Measurements from ENCODE around the gene IGSF6.
"Not testable (repeated sequence)": the region's sequence is repeated elsewhere in the genome, so short reads cannot be mapped to it uniquely, and the experiment has no call there.

IGSF6 gene, protein sequence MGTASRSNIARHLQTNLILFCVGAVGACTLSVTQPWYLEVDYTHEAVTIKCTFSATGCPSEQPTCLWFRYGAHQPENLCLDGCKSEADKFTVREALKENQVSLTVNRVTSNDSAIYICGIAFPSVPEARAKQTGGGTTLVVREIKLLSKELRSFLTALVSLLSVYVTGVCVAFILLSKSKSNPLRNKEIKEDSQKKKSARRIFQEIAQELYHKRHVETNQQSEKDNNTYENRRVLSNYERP

DNA sequence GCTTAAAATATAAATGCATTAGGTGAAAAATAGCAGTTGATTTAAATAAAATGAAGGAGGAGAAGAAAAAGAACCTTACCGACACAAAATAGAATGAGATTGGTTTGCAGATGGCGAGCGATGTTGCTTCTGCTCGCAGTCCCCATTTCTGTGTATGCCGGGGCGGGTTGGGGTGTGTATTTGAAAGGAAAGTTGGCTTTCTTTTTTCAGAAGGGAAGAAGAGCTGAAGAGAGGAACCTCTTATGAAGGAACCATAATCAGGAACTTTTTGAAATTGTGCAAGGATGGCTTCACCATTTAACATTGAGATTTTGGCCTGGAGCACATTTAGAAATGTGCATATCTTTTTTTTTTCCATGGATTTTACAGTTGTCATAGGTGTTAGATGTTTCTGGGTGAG, at the start of gene IGSF6:
Gene IGSF6 (minus strand): TSS at position 156 of the 400 bp plus-strand sequence. CDS start 10 bp downstream, at position 146.
- Histone ChIP-seq H3K4me1 (ENCODE audit: control insufficient read depth, insufficient read depth, low read length) (no peaks in the 10 kb centered on the region), H3K36me3 (ENCODE audit: control insufficient read depth in 2 of 2, insufficient read depth in 2 of 2, low read length in 2 of 2) (peaks cover 0 to 6% of the 10 kb centered on the region in 2 donors), H3K9ac (ENCODE audit: low read length in 2 of 2) (no peak within 1 kb of the TSS), H3K27ac (ENCODE audit: low read length) (no peak within 1 kb of the TSS), H3K4me3 (ENCODE audit: low read length in 2 of 2) (no peak within 1 kb of the TSS), H3K27me3 (ENCODE audit: control insufficient read depth in 1 of 2, insufficient read depth in 2 of 2, low read length in 2 of 2) (no peaks in the 10 kb centered on the region), H3K9me3 (ENCODE audit: control insufficient read depth in 2 of 2, low read length in 2 of 2) (no peaks in the 10 kb centered on the region)

DNA sequence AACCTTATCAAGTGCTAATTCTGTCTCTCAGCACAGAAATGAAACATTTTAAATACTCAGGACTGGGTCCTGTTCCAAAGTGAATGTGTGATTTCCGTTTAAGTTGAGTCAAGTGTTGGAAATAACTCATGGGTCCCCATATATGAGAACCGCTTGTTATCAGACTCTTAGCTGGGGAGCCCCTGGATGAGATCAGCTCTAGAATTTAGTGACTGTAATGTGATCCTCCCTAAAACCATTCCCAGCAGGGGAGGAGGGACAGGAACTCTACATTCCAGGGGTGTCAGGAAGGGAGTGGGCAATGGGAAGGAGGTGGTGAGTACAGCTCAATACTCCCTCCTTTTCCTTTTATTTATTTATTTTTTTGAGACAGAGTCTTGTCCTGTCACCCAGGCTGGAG, 48.9 kb upstream of the IGSF6 start:
- Histone ChIP-seq H3K4me3 (ENCODE audit: low read length in 2 of 2) (no peak overlapping the region), H3K36me3 (ENCODE audit: control insufficient read depth in 2 of 2, insufficient read depth in 2 of 2, low read length in 2 of 2) (no peaks in the 10 kb centered on the region), H3K9ac (ENCODE audit: low read length in 2 of 2) (no peak overlapping the region), H3K9me3 (ENCODE audit: control insufficient read depth in 2 of 2, low read length in 2 of 2) (no peaks in the 10 kb centered on the region), H3K27ac (ENCODE audit: low read length) (no peak overlapping the region), H3K4me1 (ENCODE audit: control insufficient read depth, insufficient read depth, low read length) (no peaks in the 10 kb centered on the region), H3K27me3 (ENCODE audit: control insufficient read depth in 1 of 2, insufficient read depth in 2 of 2, low read length in 2 of 2) (no peaks in the 10 kb centered on the region)

DNA sequence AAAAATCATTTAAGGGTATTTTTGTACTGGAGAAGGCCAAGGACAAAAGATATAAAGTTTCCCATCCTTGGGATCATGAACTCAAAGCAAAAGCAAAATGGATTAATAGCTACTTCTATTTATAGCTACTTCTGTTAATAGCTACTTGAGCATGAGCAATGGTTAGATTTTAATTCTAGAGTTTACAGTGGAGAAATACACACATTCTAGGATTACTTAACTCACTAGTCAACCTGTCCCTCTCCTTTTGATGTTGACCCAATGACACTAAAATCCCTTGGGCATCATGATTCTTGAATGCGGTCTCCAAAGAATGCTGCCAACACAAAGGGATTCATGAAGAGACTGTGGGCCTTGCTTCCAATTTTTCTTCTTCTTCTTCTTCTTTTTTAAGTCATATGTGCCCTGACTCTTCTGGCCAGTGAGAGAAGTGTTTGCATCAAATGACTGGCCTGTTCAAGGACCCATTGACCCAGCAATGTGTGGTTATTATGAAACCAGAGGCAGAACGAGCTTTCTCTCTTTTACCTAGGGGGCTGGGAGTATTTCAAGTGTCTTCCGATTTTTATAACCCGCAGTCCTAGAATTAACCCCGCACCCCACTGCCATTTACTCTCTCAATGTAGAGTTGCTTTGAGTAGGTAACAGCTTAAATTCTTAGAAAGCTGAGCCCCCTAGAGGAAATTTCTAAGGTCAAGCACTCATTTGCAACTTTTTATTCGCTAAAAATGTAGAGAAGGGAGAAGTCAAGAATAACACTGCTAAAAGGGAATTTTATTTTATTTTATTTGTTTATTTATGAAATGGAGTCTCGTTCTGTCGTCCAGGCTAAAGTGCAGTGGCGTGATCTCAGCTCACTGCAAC, 46.0 kb upstream of the IGSF6 start:
- Histone ChIP-seq H3K4me1 (ENCODE audit: control insufficient read depth, insufficient read depth, low read length) (no peaks in the 10 kb centered on the region), H3K9ac (ENCODE audit: low read length in 2 of 2) (no peak overlapping the region), H3K4me3 (ENCODE audit: low read length in 2 of 2) (no peak overlapping the region), H3K36me3 (ENCODE audit: control insufficient read depth in 2 of 2, insufficient read depth in 2 of 2, low read length in 2 of 2) (no peaks in the 10 kb centered on the region), H3K27me3 (ENCODE audit: control insufficient read depth in 1 of 2, insufficient read depth in 2 of 2, low read length in 2 of 2) (no peaks in the 10 kb centered on the region), H3K27ac (ENCODE audit: low read length) (no peak overlapping the region), H3K9me3 (ENCODE audit: control insufficient read depth in 2 of 2, low read length in 2 of 2) (no peaks in the 10 kb centered on the region)

- Histone ChIP-seq H3K4me3 (ENCODE audit: low read length in 2 of 2) (no peak overlapping the region), H3K36me3 (ENCODE audit: control insufficient read depth in 2 of 2, insufficient read depth in 2 of 2, low read length in 2 of 2) (no peaks in the 10 kb centered on the region), H3K9me3 (ENCODE audit: control insufficient read depth in 2 of 2, low read length in 2 of 2) (no peaks in the 10 kb centered on the region), H3K9ac (ENCODE audit: low read length in 2 of 2) (no peak overlapping the region), H3K27ac (ENCODE audit: low read length) (no peak overlapping the region), H3K4me1 (ENCODE audit: control insufficient read depth, insufficient read depth, low read length) (no peaks in the 10 kb centered on the region), H3K27me3 (ENCODE audit: control insufficient read depth in 1 of 2, insufficient read depth in 2 of 2, low read length in 2 of 2) (no peaks in the 10 kb centered on the region)
Observed at GRCh38 chr16:21697032-21697431, 44.6 kb upstream of the IGSF6 start.

GRCh38 chr16:21694609-21695008, 42.2 kb upstream of the IGSF6 start:
- no peak overlapping the region for H3K27ac ChIP-seq (ENCODE audit: low read length)
- no peaks in the 10 kb centered on the region for H3K27me3 ChIP-seq (ENCODE audit: control insufficient read depth in 1 of 2, insufficient read depth in 2 of 2, low read length in 2 of 2)
- H3K9ac ChIP-seq (ENCODE audit: low read length in 2 of 2) = no peak overlapping the region
- H3K4me1 ChIP-seq (ENCODE audit: control insufficient read depth, insufficient read depth, low read length) = no peaks in the 10 kb centered on the region
- H3K9me3 ChIP-seq (ENCODE audit: control insufficient read depth in 2 of 2, low read length in 2 of 2) = no peaks in the 10 kb centered on the region
- H3K4me3 ChIP-seq (ENCODE audit: low read length in 2 of 2) = no peak overlapping the region
- H3K36me3 ChIP-seq (ENCODE audit: control insufficient read depth in 2 of 2, insufficient read depth in 2 of 2, low read length in 2 of 2) = no peaks in the 10 kb centered on the region

DNA sequence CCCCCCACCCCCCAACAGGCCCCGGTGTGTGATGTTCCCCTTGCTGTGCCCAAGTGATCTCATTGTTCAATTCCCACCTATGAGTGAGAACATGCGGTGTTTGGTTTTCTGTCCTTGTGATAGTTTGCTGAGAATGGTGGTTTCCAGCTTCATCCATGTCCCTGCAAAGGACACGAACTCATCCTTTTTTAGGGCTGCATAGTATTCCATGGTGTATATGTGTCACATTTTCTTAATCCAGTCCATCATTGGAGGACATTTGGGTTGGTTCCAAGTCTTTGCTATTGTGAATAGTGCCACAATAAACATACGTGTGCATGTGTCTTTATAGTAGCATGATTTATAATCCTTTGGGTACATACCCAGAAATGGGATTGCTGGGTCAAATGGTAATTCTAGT, 38.6 kb upstream of the IGSF6 start:
- not testable (repeated sequence) for H3K36me3 ChIP-seq (ENCODE audit: control insufficient read depth in 2 of 2, insufficient read depth in 2 of 2, low read length in 2 of 2); H3K9me3 ChIP-seq (ENCODE audit: control insufficient read depth in 2 of 2, low read length in 2 of 2); H3K27ac ChIP-seq (ENCODE audit: low read length); H3K4me3 ChIP-seq (ENCODE audit: low read length in 2 of 2); H3K9ac ChIP-seq (ENCODE audit: low read length in 2 of 2); H3K27me3 ChIP-seq (ENCODE audit: control insufficient read depth in 1 of 2, insufficient read depth in 2 of 2, low read length in 2 of 2); H3K4me1 ChIP-seq (ENCODE audit: control insufficient read depth, insufficient read depth, low read length)

GRCh38 chr16:21689107-21689506, 36.7 kb upstream of the IGSF6 start:
- Histone ChIP-seq H3K27me3 (ENCODE audit: control insufficient read depth in 1 of 2, insufficient read depth in 2 of 2, low read length in 2 of 2) (no peaks in the 10 kb centered on the region), H3K4me1 (ENCODE audit: control insufficient read depth, insufficient read depth, low read length) (no peaks in the 10 kb centered on the region), H3K36me3 (ENCODE audit: control insufficient read depth in 2 of 2, insufficient read depth in 2 of 2, low read length in 2 of 2) (no peaks in the 10 kb centered on the region), H3K9ac (ENCODE audit: low read length in 2 of 2) (no peak overlapping the region), H3K4me3 (ENCODE audit: low read length in 2 of 2) (no peak overlapping the region), H3K27ac (ENCODE audit: low read length) (no peak overlapping the region), H3K9me3 (ENCODE audit: control insufficient read depth in 2 of 2, low read length in 2 of 2) (peaks cover 3 to 4% of the 10 kb centered on the region in 2 donors)

DNA sequence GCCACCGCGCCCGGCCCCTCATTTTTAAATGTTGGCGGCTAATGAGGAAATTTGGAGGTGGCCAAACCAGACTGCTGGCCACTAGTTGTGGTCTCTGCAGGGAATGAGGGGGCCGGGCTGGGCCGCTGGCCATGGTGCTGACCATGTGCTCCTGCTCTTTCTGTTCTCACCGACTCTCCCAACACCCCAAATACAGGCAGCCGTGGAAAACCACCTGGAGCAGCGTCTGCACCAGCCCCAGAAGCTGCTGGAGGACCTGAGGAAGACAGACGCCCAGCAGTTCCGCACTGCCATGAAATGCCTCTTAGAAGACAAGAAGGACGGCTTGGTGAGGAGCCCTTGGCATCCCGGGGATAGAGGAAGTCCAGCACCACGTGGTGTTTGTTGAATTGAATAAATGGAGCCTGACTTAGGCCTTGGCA, 32.6 kb upstream of the IGSF6 start:
- Histone ChIP-seq H3K27me3 (ENCODE audit: control insufficient read depth in 1 of 2, insufficient read depth in 2 of 2, low read length in 2 of 2) (no peaks in the 10 kb centered on the region), H3K4me3 (ENCODE audit: low read length in 2 of 2) (no peak overlapping the region), H3K4me1 (ENCODE audit: control insufficient read depth, insufficient read depth, low read length) (no peaks in the 10 kb centered on the region), H3K9me3 (ENCODE audit: control insufficient read depth in 2 of 2, low read length in 2 of 2) (peaks cover 3 to 4% of the 10 kb centered on the region in 2 donors), H3K27ac (ENCODE audit: low read length) (no peak overlapping the region), H3K9ac (ENCODE audit: low read length in 2 of 2) (no peak overlapping the region), H3K36me3 (ENCODE audit: control insufficient read depth in 2 of 2, insufficient read depth in 2 of 2, low read length in 2 of 2) (no peaks in the 10 kb centered on the region)

GRCh38 chr16:21684199-21684598, 31.8 kb upstream of the IGSF6 start:
- Histone ChIP-seq H3K27ac (ENCODE audit: low read length) (no peak overlapping the region), H3K36me3 (ENCODE audit: control insufficient read depth in 2 of 2, insufficient read depth in 2 of 2, low read length in 2 of 2) (no peaks in the 10 kb centered on the region), H3K9ac (ENCODE audit: low read length in 2 of 2) (no peak overlapping the region), H3K27me3 (ENCODE audit: control insufficient read depth in 1 of 2, insufficient read depth in 2 of 2, low read length in 2 of 2) (no peaks in the 10 kb centered on the region), H3K9me3 (ENCODE audit: control insufficient read depth in 2 of 2, low read length in 2 of 2) (peaks cover 3 to 4% of the 10 kb centered on the region in 2 donors), H3K4me1 (ENCODE audit: control insufficient read depth, insufficient read depth, low read length) (no peaks in the 10 kb centered on the region), H3K4me3 (ENCODE audit: low read length in 2 of 2) (no peak overlapping the region)

GRCh38 chr16:21683184-21683583, 30.8 kb upstream of the IGSF6 start:
- Histone ChIP-seq H3K36me3 (ENCODE audit: control insufficient read depth in 2 of 2, insufficient read depth in 2 of 2, low read length in 2 of 2) (no peaks in the 10 kb centered on the region), H3K27ac (ENCODE audit: low read length) (no peak overlapping the region), H3K4me3 (ENCODE audit: low read length in 2 of 2) (no peak overlapping the region), H3K4me1 (ENCODE audit: control insufficient read depth, insufficient read depth, low read length) (no peaks in the 10 kb centered on the region), H3K27me3 (ENCODE audit: control insufficient read depth in 1 of 2, insufficient read depth in 2 of 2, low read length in 2 of 2) (no peaks in the 10 kb centered on the region), H3K9ac (ENCODE audit: low read length in 2 of 2) (no peak overlapping the region), H3K9me3 (ENCODE audit: control insufficient read depth in 2 of 2, low read length in 2 of 2) (no peaks in the 10 kb centered on the region)

DNA sequence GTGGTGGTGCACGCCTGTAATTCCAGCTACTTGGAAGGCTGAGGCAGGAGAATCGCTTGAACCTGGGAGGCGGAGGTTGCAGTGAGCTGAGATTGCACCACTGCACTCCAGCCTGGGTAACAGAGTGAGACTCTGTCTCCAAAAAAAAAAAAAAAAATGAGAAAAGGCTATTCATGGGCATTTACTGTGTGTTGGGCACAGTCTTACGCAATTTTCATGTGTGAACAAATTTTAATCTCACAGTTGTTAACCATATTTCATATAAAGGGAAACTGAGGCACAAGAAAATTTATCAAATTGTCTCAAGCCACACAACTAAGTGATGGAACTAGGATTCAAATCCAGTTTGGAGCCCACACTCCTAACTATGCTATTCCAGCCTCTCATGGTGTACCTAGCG, 28.3 kb upstream of the IGSF6 start:
- H3K9ac ChIP-seq (ENCODE audit: low read length in 2 of 2) = not testable (repeated sequence)

More for the DNA sequence above, 28.3 kb upstream of the IGSF6 start:
- H3K27me3 ChIP-seq (ENCODE audit: control insufficient read depth in 1 of 2, insufficient read depth in 2 of 2, low read length in 2 of 2); H3K27ac ChIP-seq (ENCODE audit: low read length); H3K4me1 ChIP-seq (ENCODE audit: control insufficient read depth, insufficient read depth, low read length); H3K4me3 ChIP-seq (ENCODE audit: low read length in 2 of 2); H3K36me3 ChIP-seq (ENCODE audit: control insufficient read depth in 2 of 2, insufficient read depth in 2 of 2, low read length in 2 of 2); H3K9me3 ChIP-seq (ENCODE audit: control insufficient read depth in 2 of 2, low read length in 2 of 2): not testable (repeated sequence)

Data from stomach smooth muscle (tissue), 2 donors.